HCT116 (cell line): ENCODE data around the gene NAPA. TPM values are rescaled to one million over a fixed set of nuclear protein-coding genes. Genes with fewer than 3 reads are reported as not detected.

Source experiments
- ATAC-seq: fragments of 200-7000 bp; cut with Tn5 transposase; 2 replicates; pipeline ENCODE4 v1.9.1; 2020; ENCODE audit warnings: mild to moderate bottlenecking, moderate library complexity
- BruUV-seq: library from RNA; stranded (reverse); fragments of 400-500 nt; replicated peaks from 2 replicates; lab custom pipeline; 2021; lab: Mats Ljungman, UMichigan
- CTCF ChIA-PET: fragments of 300-600 bp; sonication (Branson Sonifier 250); formaldehyde crosslinking; loops from one replicate; lab custom pipeline; 2021; ENCODE audit warnings: antibody characterized with exemption; lab: Charles Lee
- POLR2A ChIA-PET: fragments of 300-600, 350-600 bp; sonication (Branson Sonifier 250); formaldehyde crosslinking; loops from one replicate; lab custom pipeline; 2021; ENCODE audit warnings: antibody characterized with exemption; lab: Charles Lee
- RAD21 ChIA-PET, 2 experiments: fragments of 300-600 bp; sonication (Branson Sonifier 250); formaldehyde crosslinking; loops; one replicate each; lab custom pipeline; 2023; ENCODE audit warnings: low total read pairs in 2 of 2; ENCODE audit not compliant: uncharacterized antibody in 2 of 2, unreplicated experiment in 2 of 2, low non-redundant PET in 1 of 2; lab: Charles Lee
- DNase-seq: peaks from one replicate; pipeline ENCODE4 v3.0.0-alpha.2; 2010; ENCODE audit warnings: low read depth, low spot score
- H2AFZ ChIP-seq: fragments of 200-600 bp; shearing (Covaris generic), sonication (generic); 2 replicates; pipeline ENCODE4 v1.6.1; 2017; ENCODE audit warnings: low read depth, mixed run types, mixed read lengths, antibody characterized with exemption, low read length; ENCODE audit not compliant: poor library complexity, severe bottlenecking
- H3K27ac ChIP-seq: 2 replicates; pipeline ENCODE4 v1.5.1; 2012; ENCODE audit warnings: low read depth, low read length
- H3K27me3 ChIP-seq: fragments of 200-600 bp; sonication (generic); 2 replicates; pipeline ENCODE4 v1.6.1; 2016; ENCODE audit warnings: mixed run types, low read length, mixed read lengths; ENCODE audit not compliant: insufficient read depth
- H3K36me3 ChIP-seq, 2 experiments: fragments of 200-500 bp in 1 of 2; fragments of 200-600 bp in 1 of 2; sonication (Bioruptor generic) in 1 of 2; sonication (generic) in 1 of 2; 2 replicates each; pipeline versions ENCODE4 v1.5.1 to v1.6.1; 2014 to 2016; ENCODE audit warnings: low read length in 2 of 2, inconsistent platforms in 1 of 2, mixed read lengths in 1 of 2, mixed run types in 1 of 2; ENCODE audit not compliant: insufficient read depth in 2 of 2, control insufficient read depth in 1 of 2
- H3K4me1 ChIP-seq, 2 experiments: fragments of 200-600 bp in 1 of 2; sonication (generic) in 1 of 2; 2 replicates each; pipeline versions ENCODE4 v1.5.1 to v1.6.1; 2012 to 2017; ENCODE audit warnings: low read length in 2 of 2, inconsistent platforms in 1 of 2, mild to moderate bottlenecking in 1 of 2, mixed read lengths in 1 of 2, mixed run types in 1 of 2, moderate library complexity in 1 of 2; ENCODE audit not compliant: insufficient read depth in 2 of 2, control insufficient read depth in 1 of 2
- H3K4me2 ChIP-seq: fragments of 200-600 bp; sonication (generic); 2 replicates; pipeline ENCODE4 v1.6.1; 2017; ENCODE audit warnings: mixed run types, low read length, mixed read lengths
- H3K4me3 ChIP-seq, 2 experiments: fragments of 200-600 bp in 1 of 2; sonication (generic) in 1 of 2; replicated peaks in 1 of 2; 2 replicates each; pipeline ENCODE4 v1.5.1; 2011 to 2016; ENCODE audit warnings: low read length in 2 of 2, control low read depth in 1 of 2, low read depth in 1 of 2, mild to moderate bottlenecking in 1 of 2, mixed read lengths in 1 of 2, mixed run types in 1 of 2
- H3K79me2 ChIP-seq: fragments of 200-600 bp; sonication (generic); 2 replicates; pipeline ENCODE4 v1.6.1; 2017; ENCODE audit warnings: mild to moderate bottlenecking, mixed run types, low read length, moderate library complexity, mixed read lengths; ENCODE audit not compliant: insufficient read depth
- H3K9ac ChIP-seq: fragments of 200-600 bp; sonication (generic); 2 replicates; pipeline ENCODE4 v1.6.1; 2016; ENCODE audit warnings: low read length, mixed read lengths
- H3K9me2 ChIP-seq: fragments of 200-600 bp; sonication (generic), shearing (Covaris generic); 2 replicates; pipeline ENCODE4 v1.6.1; 2017; ENCODE audit warnings: mixed run types, mild to moderate bottlenecking, moderate library complexity; ENCODE audit not compliant: insufficient read depth
- H3K9me3 ChIP-seq, 2 experiments: fragments of 200-500 bp in 1 of 2; fragments of 200-600 bp in 1 of 2; sonication (Bioruptor generic) in 1 of 2; sonication (generic) in 1 of 2; 2 replicates each; pipeline ENCODE4 v1.6.1; 2014 to 2017; ENCODE audit warnings: low read length in 2 of 2, mixed read lengths in 2 of 2, inconsistent platforms in 1 of 2, low read depth in 1 of 2, mild to moderate bottlenecking in 1 of 2, mixed run types in 1 of 2, moderate library complexity in 1 of 2; ENCODE audit not compliant: control insufficient read depth in 1 of 2, insufficient read depth in 1 of 2
- H4K20me1 ChIP-seq: fragments of 200-600 bp; sonication (generic), shearing (Covaris generic); 2 replicates; pipeline ENCODE4 v1.6.1; 2017; ENCODE audit warnings: mixed run types, mild to moderate bottlenecking, moderate library complexity; ENCODE audit not compliant: insufficient read depth
- ATF3 ChIP-seq: IDR thresholded peaks from 2 replicates; pipeline ENCODE4 v1.6.1; 2012
- CBX3 ChIP-seq: IDR thresholded peaks from 2 replicates; pipeline ENCODE4 v1.6.1; 2012; ENCODE audit warnings: low read depth
- EGR1 ChIP-seq: IDR thresholded peaks from 2 replicates; pipeline ENCODE4 v1.6.1; 2012; ENCODE audit warnings: low read depth
- ELF1 ChIP-seq: IDR thresholded peaks from 2 replicates; pipeline ENCODE4 v1.6.1; 2012; ENCODE audit warnings: low read depth, borderline replicate concordance
- EZH2 ChIP-seq: fragments of 200-600 bp; sonication (generic); IDR thresholded peaks from 2 replicates; pipeline ENCODE4 v1.6.1; 2017; ENCODE audit warnings: antibody characterized with exemption, mixed run types
- EZH2phosphoT487 ChIP-seq: fragments of 200-600 bp; IDR thresholded peaks from 2 replicates; pipeline ENCODE4 v1.6.1; 2018; ENCODE audit warnings: antibody characterized with exemption, borderline replicate concordance
- FOSL1 ChIP-seq: IDR thresholded peaks from 2 replicates; pipeline ENCODE4 v1.6.1; 2012; ENCODE audit warnings: low read depth
- POLR2A ChIP-seq: IDR thresholded peaks from 2 replicates; pipeline ENCODE4 v1.7.0; 2011; ENCODE audit warnings: borderline replicate concordance; ENCODE audit not compliant: insufficient read depth, insufficient read length; ENCODE audit errors: extremely low read depth
- RAD21 ChIP-seq: IDR thresholded peaks from 2 replicates; pipeline ENCODE4 v1.6.1; 2012; ENCODE audit warnings: low read depth, mild to moderate bottlenecking
- SIN3A ChIP-seq: IDR thresholded peaks from 2 replicates; pipeline ENCODE4 v1.6.1; 2012; ENCODE audit warnings: low read depth
- SP1 ChIP-seq: IDR thresholded peaks from 2 replicates; pipeline ENCODE4 v1.6.1; 2012; ENCODE audit warnings: low read depth
- YY1 ChIP-seq: IDR thresholded peaks from 2 replicates; pipeline ENCODE4 v1.6.1; 2011; ENCODE audit warnings: low read length, low read depth, moderate library complexity, mild to moderate bottlenecking; ENCODE audit not compliant: insufficient replicate concordance; ENCODE audit errors: extremely low read depth
- ZBTB33 ChIP-seq: IDR thresholded peaks from 2 replicates; pipeline ENCODE4 v1.6.1; 2011; ENCODE audit warnings: mild to moderate bottlenecking, low read length, moderate library complexity; ENCODE audit not compliant: insufficient replicate concordance; ENCODE audit errors: extremely low read depth
- ZFX ChIP-seq: fragments of 450-650 bp; IDR thresholded peaks from 2 replicates; pipeline ENCODE4 v1.6.1; 2017
- ZNF274 ChIP-seq: fragments of 200-500 bp; sonication (Bioruptor generic); IDR thresholded peaks from 2 replicates; pipeline ENCODE4 v1.6.1; 2014; ENCODE audit warnings: mild to moderate bottlenecking, low read depth, low read length, inconsistent platforms
- intact Hi-C: fragments of 100-400 bp; cut with micrococcal nuclease; formaldehyde crosslinking; loops from 2 replicates; pipeline ENCODE4 v1.10.0; 2022
- total RNA-seq: library from RNA; stranded (reverse); gene quantifications from one replicate; pipeline ENCODE4 v1.2.1, GENCODE V29; 2021; ENCODE audit not compliant: unreplicated experiment
- TF ChIP-seq, protein P1 (sequence below), 3 experiments: fragments of 200-600 bp in 1 of 3; sonication (generic) in 1 of 3; IDR thresholded peaks in 2 of 3; conservative IDR thresholded peaks in 1 of 3; 2 replicates each; pipeline ENCODE4 v1.5.1; 2012 to 2017; ENCODE audit warnings: low read depth in 2 of 3, low read length in 2 of 3, antibody characterized with exemption in 1 of 3, borderline replicate concordance in 1 of 3, control low read depth in 1 of 3, mild to moderate bottlenecking in 1 of 3, mixed read lengths in 1 of 3, mixed run types in 1 of 3, moderate library complexity in 1 of 3; ENCODE audit not compliant: insufficient read depth in 1 of 3
- TF ChIP-seq, protein P2 (sequence below): IDR thresholded peaks from 2 replicates; pipeline ENCODE4 v1.6.1; 2012; ENCODE audit warnings: low read depth

Gene NAPA
- total RNA-seq, 1 experiment from 2014 or later: 58.8 TPM

- RAD21 ChIA-PET: interaction anchor here in 1 of 2 experiments (0.6 kb wide), 1 partner anchor 125 kb away, joined by 6 read pairs; no protein-coding TSS in a partner anchor
- intact Hi-C loops: no loop called here
- Histone ChIP-seq H3K4me2 (no peak overlapping the region), H4K20me1 (no peaks in the 10 kb centered on the region), H3K4me3 (no peak overlapping the region), H3K79me2 (no peaks in the 10 kb centered on the region), H3K27me3 (peaks cover 2% of the 10 kb centered on the region; the same call in 1 of the 2 replicates), H3K27ac (no peak overlapping the region), H3K36me3 (no peaks in the 10 kb centered on the region), H2AFZ (no peak overlapping the region), H3K4me1 (peaks cover 0 to 7% of the 10 kb centered on the region in 2 experiments; a peak in 3 of 4 replicates), H3K9me2 (no peaks in the 10 kb centered on the region), H3K9me3 (no peaks in the 10 kb centered on the region), H3K9ac (no peak overlapping the region)
- no peak for DNase-seq
- TF ChIP-seq ELF1 (no peak), YY1 (no peak), ZNF274 (no peak), ZFX (no peak), ZBTB33 (no peak), SIN3A (no peak), FOSL1 (no peak), ATF3 (no peak), RAD21 (no peak), CBX3 (no peak), POLR2A (no peak), EZH2phosphoT487 (no peak), EGR1 (no peak), EZH2 (no peak), SP1 (no peak)
- TF ChIP-seq, protein P1, sequence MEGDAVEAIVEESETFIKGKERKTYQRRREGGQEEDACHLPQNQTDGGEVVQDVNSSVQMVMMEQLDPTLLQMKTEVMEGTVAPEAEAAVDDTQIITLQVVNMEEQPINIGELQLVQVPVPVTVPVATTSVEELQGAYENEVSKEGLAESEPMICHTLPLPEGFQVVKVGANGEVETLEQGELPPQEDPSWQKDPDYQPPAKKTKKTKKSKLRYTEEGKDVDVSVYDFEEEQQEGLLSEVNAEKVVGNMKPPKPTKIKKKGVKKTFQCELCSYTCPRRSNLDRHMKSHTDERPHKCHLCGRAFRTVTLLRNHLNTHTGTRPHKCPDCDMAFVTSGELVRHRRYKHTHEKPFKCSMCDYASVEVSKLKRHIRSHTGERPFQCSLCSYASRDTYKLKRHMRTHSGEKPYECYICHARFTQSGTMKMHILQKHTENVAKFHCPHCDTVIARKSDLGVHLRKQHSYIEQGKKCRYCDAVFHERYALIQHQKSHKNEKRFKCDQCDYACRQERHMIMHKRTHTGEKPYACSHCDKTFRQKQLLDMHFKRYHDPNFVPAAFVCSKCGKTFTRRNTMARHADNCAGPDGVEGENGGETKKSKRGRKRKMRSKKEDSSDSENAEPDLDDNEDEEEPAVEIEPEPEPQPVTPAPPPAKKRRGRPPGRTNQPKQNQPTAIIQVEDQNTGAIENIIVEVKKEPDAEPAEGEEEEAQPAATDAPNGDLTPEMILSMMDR (IDR thresholded peaks at IDR 0.05 in 2 of 3, conservative IDR thresholded peaks at IDR 0.05 in 1 of 3; ENCODE audit: borderline replicate concordance in 1 of 3, insufficient read depth in 1 of 3, low read depth in 2 of 3, low read length in 2 of 3): no peak
- TF ChIP-seq, protein P2, sequence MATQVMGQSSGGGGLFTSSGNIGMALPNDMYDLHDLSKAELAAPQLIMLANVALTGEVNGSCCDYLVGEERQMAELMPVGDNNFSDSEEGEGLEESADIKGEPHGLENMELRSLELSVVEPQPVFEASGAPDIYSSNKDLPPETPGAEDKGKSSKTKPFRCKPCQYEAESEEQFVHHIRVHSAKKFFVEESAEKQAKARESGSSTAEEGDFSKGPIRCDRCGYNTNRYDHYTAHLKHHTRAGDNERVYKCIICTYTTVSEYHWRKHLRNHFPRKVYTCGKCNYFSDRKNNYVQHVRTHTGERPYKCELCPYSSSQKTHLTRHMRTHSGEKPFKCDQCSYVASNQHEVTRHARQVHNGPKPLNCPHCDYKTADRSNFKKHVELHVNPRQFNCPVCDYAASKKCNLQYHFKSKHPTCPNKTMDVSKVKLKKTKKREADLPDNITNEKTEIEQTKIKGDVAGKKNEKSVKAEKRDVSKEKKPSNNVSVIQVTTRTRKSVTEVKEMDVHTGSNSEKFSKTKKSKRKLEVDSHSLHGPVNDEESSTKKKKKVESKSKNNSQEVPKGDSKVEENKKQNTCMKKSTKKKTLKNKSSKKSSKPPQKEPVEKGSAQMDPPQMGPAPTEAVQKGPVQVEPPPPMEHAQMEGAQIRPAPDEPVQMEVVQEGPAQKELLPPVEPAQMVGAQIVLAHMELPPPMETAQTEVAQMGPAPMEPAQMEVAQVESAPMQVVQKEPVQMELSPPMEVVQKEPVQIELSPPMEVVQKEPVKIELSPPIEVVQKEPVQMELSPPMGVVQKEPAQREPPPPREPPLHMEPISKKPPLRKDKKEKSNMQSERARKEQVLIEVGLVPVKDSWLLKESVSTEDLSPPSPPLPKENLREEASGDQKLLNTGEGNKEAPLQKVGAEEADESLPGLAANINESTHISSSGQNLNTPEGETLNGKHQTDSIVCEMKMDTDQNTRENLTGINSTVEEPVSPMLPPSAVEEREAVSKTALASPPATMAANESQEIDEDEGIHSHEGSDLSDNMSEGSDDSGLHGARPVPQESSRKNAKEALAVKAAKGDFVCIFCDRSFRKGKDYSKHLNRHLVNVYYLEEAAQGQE: no peak
- ATAC-seq: no peak
- CTCF ChIA-PET: no interaction called here
- no TSS peak for BruUV-seq
- POLR2A ChIA-PET: no interaction called here
These were observed 38.4 kb downstream of the NAPA start for GRCh38 chr19:47476438-47476972.
